ENCODE data around the gene CR1.
A peak's percentile ranks its signal among the peaks of the same experiment; 100 is the strongest.
"Not testable (repeated sequence)": the region's sequence is repeated elsewhere in the genome, so short reads cannot be mapped to it uniquely, and the experiment has no call there.

CR1 gene

GRCh38 chr1:207578796-207579435 lies 83.0 kb downstream of the CR1 start:
- DNase-seq (ENCODE audit: low read depth): no peak
- H3K4me3 ChIP-seq (ENCODE audit: low read depth, low read length): no peak overlapping the region
- no peak for TF ChIP-seq CTCF (conservative IDR thresholded peaks at IDR 0.05; ENCODE audit: low read depth, low read length)

DNA sequence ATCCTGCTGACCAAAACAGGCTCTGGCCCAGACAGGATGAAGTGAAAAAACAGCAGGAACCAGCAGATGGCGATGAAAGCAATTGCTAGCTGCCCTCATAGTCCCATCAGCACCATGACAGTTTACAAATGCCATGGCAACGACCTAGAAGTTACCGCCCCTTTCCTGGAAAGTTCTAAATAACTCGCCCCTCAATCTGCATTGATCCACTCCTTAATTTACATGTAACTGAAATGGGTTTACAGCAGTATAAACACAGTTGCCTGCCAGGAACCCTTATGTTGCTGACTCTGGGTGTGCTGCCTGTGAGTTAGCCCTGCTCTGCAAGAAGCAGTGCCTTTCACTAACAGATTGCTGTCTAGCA lies 83.5 kb downstream of the CR1 start:
- TF ChIP-seq CTCF (conservative IDR thresholded peaks at IDR 0.05; ENCODE audit: low read depth, low read length): peak; percentile 79
- no peak overlapping the region for H3K4me3 ChIP-seq (ENCODE audit: low read depth, low read length)
- peak; percentile 83 for DNase-seq (ENCODE audit: low read depth)

GRCh38 chr1:207581496-207582153 lies 85.7 kb downstream of the CR1 start:
- no peak for TF ChIP-seq CTCF (conservative IDR thresholded peaks at IDR 0.05; ENCODE audit: low read depth, low read length)
- DNase-seq (ENCODE audit: low read depth): no peak
- no peak overlapping the region for H3K4me3 ChIP-seq (ENCODE audit: low read depth, low read length)

DNA sequence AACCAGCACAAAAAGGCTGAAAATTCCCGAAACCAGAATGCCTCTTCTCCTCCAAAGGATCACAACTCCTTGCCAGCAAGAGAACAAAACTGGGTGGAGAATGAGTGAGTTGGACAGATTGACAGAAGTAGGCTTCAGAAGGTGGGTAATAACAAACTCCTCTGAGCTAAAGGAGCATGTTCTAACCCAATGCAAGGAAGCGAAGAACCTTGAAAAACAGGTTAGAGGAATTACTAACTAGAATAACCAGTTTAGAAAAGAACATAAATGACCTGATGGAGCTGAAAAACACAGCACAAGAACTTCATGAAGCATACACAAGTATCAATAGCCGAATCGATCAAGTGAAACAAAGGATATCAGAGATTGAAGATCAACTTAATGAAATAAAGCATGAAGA lies 93.5 kb downstream of the CR1 start:
- DNase-seq (ENCODE audit: low read depth): not testable (repeated sequence)

GRCh38 chr1:207591205-207591604 lies 95.2 kb downstream of the CR1 start:
- H3K4me3 ChIP-seq (ENCODE audit: low read depth, low read length); DNase-seq (ENCODE audit: low read depth): not testable (repeated sequence)

More for the DNA sequence above, 93.5 kb downstream of the CR1 start:
- not testable (repeated sequence) for H3K4me3 ChIP-seq (ENCODE audit: low read depth, low read length)

DNA sequence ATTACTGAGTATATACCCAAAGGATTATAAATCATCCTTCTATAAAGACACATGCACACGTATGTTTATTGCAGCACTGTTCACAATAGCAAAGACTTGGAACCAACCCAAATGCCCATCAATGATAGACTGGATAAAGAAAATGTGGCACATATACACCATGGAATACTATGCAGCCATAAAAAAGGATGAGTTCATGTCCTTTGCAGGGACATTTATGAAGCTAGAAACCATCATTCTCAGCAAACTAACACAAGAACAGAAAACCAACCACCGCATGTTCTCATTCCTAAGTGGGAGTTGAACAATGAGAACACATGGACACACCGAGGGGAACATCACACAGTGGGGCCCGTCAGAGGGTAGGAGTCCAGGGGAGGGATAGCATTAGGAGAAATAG lies 98.1 kb downstream of the CR1 start:
- H3K4me3 ChIP-seq (ENCODE audit: low read depth, low read length); DNase-seq (ENCODE audit: low read depth): not testable (repeated sequence)

- H3K4me3 ChIP-seq (ENCODE audit: low read depth, low read length): no peak overlapping the region
- no peak for TF ChIP-seq CTCF (conservative IDR thresholded peaks at IDR 0.05; ENCODE audit: low read depth, low read length)
- DNase-seq (ENCODE audit: low read depth): peak; percentile 39
Observed at GRCh38 chr1:207603777-207604176, 107.8 kb downstream of the CR1 start.

DNA sequence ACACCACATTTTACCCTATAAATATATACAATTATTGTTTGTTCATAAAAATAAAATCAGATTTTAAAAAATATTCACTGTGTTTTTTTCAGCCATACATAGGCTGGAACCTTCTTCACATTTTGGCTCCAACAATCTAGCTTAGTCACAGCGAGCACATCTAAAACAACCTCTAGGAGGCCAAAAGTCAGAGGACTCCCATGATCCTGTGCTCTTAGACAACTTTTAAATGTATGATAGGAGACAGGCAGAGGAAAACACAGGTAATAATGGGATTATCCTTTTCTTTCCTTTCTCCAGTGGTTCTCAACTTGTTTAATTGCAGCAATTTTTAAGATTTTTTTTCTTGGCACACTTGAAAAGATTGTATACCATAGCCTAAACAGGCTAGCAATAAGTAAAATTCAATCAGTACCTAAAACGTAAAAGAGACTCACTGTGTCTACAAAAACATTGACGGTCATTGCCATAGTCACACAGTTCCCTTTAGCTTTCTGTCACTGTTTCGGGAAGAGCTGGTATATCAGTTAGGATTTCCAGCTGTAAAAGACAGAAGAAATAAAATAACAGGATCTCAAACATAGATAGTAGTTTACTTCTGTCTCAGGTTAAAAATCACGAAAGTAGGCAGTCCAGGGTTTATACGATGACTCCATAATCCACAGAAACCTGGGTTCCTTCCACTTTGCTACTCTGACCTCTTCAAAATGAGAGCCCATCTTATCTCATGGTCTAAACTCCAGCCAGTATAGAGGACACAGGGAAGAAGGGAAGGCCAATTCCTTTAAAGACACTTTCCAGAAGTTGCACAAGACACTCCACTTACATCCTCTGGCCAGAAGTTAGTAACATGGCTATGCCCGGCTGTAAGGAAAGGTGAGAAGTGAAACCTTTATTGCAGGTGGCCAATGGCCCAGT lies 109.7 kb downstream of the CR1 start:
- no peak overlapping the region for H3K4me3 ChIP-seq (ENCODE audit: low read depth, low read length)
- no peak for DNase-seq (ENCODE audit: low read depth)
- no peak for TF ChIP-seq CTCF (conservative IDR thresholded peaks at IDR 0.05; ENCODE audit: low read depth, low read length)

Measured in choroid plexus epithelial cell (primary cell).